HepG2 (cell line): Measurements from ENCODE around the gene STK11. TPM values are rescaled to one million over a fixed set of nuclear protein-coding genes. Genes with fewer than 3 reads are reported as not detected.

Experiments used
- ATF7 ChIP-seq, 2 experiments: fragments of 450-650 bp in 1 of 2; sonication (generic) in 1 of 2; formaldehyde crosslinking in 1 of 2; IDR thresholded peaks; 2 replicates each; pipeline versions ENCODE4 v1.4.0 to v1.6.1; 2016 to 2020; ENCODE audit warnings: antibody characterized with exemption in 1 of 2, mild to moderate bottlenecking in 1 of 2, missing genetic modification reagents in 1 of 2
- RNF2 ChIP-seq: fragments of 450-650 bp; conservative IDR thresholded peaks from 2 replicates; pipeline ENCODE4 v1.6.1; 2016; ENCODE audit warnings: low read depth
- SMAD9 ChIP-seq: sonication (generic); formaldehyde crosslinking; IDR thresholded peaks from 2 replicates; pipeline ENCODE4 v1.5.1; 2020; ENCODE audit warnings: mild to moderate bottlenecking, missing genetic modification reagents
- SRSF1 ChIP-seq: fragments of 200-400 bp; formaldehyde crosslinking; optimal IDR thresholded peaks from 2 replicates; pipeline ENCODE3; 2017; ENCODE audit warnings: mild to moderate bottlenecking, low read depth, low read length, moderate library complexity
- ZFP36L2 ChIP-seq: sonication (generic); formaldehyde crosslinking; IDR thresholded peaks from 2 replicates; pipeline ENCODE4 v1.4.0; 2020; ENCODE audit warnings: missing genetic modification reagents
- ZNF124 ChIP-seq: sonication (generic); formaldehyde crosslinking; IDR thresholded peaks from 2 replicates; pipeline ENCODE4 v1.4.0; 2020; ENCODE audit warnings: missing genetic modification reagents
- ZNF703 ChIP-seq: sonication (generic); formaldehyde crosslinking; IDR thresholded peaks from 2 replicates; pipeline ENCODE4 v1.5.1; 2020; ENCODE audit warnings: missing genetic modification reagents, mild to moderate bottlenecking, moderate library complexity, borderline replicate concordance
- polyA plus RNA-seq, 8 experiments: library from polyadenylated mRNA; depleted of rRNA in 3 of 8; stranded (reverse) in 7 of 8; unstranded in 1 of 8; fragments of >200 nt; fragmentation: Illumina TruSeq in 4 of 8; extraction: Trizol in 4 of 8; gene quantifications; 2 replicates each; pipeline versions ENCODE4 v1.2.1 to v1.2.3, GENCODE V29; 2011 to 2016; ENCODE audit warnings: low read depth in 4 of 8, missing spikeins in 1 of 8, mixed read lengths in 1 of 8; ENCODE audit not compliant: insufficient read depth in 1 of 8
- total RNA-seq, 5 experiments: library from RNA; depleted of rRNA; stranded (reverse); fragments of >200 nt; fragmentation: Illumina TruSeq; extraction: Trizol; gene quantifications; 2 replicates each; pipeline ENCODE4 v1.2.3, GENCODE V29; 2016; ENCODE audit warnings: low read depth in 1 of 5
- TF ChIP-seq, protein P1 (sequence below): sonication (generic); formaldehyde crosslinking; IDR thresholded peaks from 2 replicates; pipeline ENCODE4 v1.8.0; 2022; ENCODE audit warnings: missing genetic modification reagents, mild to moderate bottlenecking, moderate library complexity, borderline replicate concordance
- TF ChIP-seq, protein P2 (sequence below): sonication (generic); formaldehyde crosslinking; conservative IDR thresholded peaks from 2 replicates; pipeline ENCODE4 v1.8.0; 2022; ENCODE audit warnings: low read depth, missing genetic modification reagents
- TF ChIP-seq, protein P3 (sequence below), 2 experiments: fragments of 450-650 bp in 1 of 2; sonication (generic) in 1 of 2; formaldehyde crosslinking in 1 of 2; IDR thresholded peaks; 2 replicates each; pipeline versions ENCODE4 v1.6.1 to v1.8.0; 2016 to 2022; ENCODE audit warnings: antibody characterized with exemption in 1 of 2, mild to moderate bottlenecking in 1 of 2, missing genetic modification reagents in 1 of 2
- TF ChIP-seq, protein P4 (sequence below): sonication (generic); formaldehyde crosslinking; IDR thresholded peaks from 2 replicates; pipeline ENCODE4 v1.5.0; 2020; ENCODE audit warnings: missing genetic modification reagents

STK11 gene
- total and polyA plus RNA-seq, 2 of the 13 experiments (the other 11 are each of a cell fraction or from before 2014, with no cell fraction given), result 27.5 to 43.6 TPM

DNA sequence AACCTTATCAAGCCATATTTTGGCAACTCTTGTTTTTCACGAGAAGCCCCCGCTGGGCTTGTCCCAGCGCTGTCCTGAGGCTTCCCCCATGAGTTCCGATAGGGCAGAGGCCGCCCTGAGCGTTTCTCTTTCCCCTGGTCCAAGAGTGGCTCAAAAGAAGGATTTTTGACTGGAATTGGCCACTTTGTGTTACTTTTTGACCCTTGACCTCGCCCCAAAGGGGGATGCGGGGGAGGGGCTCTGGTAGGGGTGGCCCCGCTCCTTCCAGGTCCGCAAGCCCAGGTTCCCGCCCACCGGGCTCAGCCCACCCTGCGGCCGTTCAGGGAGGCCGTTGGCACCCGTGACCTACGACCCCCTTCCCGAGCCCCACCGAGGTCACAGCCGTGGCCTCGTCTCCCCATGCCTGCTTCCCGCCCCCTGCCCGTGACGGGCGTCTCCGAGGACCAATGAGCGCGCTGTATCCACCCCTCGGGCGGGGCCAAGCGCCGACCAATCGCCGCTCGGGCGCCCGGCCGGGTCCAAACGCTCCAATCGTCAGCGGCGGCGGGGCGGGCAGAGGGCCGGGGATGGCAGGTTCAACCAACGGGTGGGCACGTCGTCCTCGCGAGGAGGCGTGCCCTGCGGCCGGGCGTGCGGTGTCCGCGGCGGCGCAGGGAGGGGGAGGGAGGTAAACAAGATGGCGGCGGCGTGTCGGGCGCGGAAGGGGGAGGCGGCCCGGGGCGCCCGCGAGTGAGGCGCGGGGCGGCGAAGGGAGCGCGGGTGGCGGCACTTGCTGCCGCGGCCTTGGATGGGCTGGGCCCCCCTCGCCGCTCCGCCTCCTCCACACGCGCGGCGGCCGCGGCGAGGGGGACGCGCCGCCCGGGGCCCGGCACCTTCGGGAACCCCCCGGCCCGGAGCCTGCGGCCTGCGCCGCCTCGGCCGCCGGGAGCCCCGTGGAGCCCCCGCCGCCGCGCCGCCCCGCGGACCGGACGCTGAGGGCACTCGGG, at the start of gene STK11 (continued):
- TF ChIP-seq, protein P1, sequence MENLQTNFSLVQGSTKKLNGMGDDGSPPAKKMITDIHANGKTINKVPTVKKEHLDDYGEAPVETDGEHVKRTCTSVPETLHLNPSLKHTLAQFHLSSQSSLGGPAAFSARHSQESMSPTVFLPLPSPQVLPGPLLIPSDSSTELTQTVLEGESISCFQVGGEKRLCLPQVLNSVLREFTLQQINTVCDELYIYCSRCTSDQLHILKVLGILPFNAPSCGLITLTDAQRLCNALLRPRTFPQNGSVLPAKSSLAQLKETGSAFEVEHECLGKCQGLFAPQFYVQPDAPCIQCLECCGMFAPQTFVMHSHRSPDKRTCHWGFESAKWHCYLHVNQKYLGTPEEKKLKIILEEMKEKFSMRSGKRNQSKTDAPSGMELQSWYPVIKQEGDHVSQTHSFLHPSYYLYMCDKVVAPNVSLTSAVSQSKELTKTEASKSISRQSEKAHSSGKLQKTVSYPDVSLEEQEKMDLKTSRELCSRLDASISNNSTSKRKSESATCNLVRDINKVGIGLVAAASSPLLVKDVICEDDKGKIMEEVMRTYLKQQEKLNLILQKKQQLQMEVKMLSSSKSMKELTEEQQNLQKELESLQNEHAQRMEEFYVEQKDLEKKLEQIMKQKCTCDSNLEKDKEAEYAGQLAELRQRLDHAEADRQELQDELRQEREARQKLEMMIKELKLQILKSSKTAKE (CRISPR knock-in tag), result no peak; the same call in 1 of the 2 replicates
- TF ChIP-seq ZNF124 (CRISPR knock-in tag) (no peak), ZFP36L2 (CRISPR knock-in tag) (no peak), RNF2 (no peak), ATF7 (IDR thresholded peaks at IDR 0.05) (no peak), ATF7 (CRISPR knock-in tag; IDR thresholded peaks at IDR 0.05) (no peak), SMAD9 (CRISPR knock-in tag) (no peak), ZNF703 (CRISPR knock-in tag) (no peak), SRSF1 (peak; percentile 7)
- TF ChIP-seq, protein P2, sequence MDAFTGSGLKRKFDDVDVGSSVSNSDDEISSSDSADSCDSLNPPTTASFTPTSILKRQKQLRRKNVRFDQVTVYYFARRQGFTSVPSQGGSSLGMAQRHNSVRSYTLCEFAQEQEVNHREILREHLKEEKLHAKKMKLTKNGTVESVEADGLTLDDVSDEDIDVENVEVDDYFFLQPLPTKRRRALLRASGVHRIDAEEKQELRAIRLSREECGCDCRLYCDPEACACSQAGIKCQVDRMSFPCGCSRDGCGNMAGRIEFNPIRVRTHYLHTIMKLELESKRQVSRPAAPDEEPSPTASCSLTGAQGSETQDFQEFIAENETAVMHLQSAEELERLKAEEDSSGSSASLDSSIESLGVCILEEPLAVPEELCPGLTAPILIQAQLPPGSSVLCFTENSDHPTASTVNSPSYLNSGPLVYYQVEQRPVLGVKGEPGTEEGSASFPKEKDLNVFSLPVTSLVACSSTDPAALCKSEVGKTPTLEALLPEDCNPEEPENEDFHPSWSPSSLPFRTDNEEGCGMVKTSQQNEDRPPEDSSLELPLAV, result no peak
- TF ChIP-seq, protein P3, sequence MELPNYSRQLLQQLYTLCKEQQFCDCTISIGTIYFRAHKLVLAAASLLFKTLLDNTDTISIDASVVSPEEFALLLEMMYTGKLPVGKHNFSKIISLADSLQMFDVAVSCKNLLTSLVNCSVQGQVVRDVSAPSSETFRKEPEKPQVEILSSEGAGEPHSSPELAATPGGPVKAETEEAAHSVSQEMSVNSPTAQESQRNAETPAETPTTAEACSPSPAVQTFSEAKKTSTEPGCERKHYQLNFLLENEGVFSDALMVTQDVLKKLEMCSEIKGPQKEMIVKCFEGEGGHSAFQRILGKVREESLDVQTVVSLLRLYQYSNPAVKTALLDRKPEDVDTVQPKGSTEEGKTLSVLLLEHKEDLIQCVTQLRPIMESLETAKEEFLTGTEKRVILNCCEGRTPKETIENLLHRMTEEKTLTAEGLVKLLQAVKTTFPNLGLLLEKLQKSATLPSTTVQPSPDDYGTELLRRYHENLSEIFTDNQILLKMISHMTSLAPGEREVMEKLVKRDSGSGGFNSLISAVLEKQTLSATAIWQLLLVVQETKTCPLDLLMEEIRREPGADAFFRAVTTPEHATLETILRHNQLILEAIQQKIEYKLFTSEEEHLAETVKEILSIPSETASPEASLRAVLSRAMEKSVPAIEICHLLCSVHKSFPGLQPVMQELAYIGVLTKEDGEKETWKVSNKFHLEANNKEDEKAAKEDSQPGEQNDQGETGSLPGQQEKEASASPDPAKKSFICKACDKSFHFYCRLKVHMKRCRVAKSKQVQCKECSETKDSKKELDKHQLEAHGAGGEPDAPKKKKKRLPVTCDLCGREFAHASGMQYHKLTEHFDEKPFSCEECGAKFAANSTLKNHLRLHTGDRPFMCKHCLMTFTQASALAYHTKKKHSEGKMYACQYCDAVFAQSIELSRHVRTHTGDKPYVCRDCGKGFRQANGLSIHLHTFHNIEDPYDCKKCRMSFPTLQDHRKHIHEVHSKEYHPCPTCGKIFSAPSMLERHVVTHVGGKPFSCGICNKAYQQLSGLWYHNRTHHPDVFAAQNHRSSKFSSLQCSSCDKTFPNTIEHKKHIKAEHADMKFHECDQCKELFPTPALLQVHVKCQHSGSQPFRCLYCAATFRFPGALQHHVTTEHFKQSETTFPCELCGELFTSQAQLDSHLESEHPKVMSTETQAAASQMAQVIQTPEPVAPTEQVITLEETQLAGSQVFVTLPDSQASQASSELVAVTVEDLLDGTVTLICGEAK (IDR thresholded peaks at IDR 0.05), result no peak
- TF ChIP-seq, protein P3 (CRISPR knock-in tag; IDR thresholded peaks at IDR 0.05), result no peak
- TF ChIP-seq, protein P4, sequence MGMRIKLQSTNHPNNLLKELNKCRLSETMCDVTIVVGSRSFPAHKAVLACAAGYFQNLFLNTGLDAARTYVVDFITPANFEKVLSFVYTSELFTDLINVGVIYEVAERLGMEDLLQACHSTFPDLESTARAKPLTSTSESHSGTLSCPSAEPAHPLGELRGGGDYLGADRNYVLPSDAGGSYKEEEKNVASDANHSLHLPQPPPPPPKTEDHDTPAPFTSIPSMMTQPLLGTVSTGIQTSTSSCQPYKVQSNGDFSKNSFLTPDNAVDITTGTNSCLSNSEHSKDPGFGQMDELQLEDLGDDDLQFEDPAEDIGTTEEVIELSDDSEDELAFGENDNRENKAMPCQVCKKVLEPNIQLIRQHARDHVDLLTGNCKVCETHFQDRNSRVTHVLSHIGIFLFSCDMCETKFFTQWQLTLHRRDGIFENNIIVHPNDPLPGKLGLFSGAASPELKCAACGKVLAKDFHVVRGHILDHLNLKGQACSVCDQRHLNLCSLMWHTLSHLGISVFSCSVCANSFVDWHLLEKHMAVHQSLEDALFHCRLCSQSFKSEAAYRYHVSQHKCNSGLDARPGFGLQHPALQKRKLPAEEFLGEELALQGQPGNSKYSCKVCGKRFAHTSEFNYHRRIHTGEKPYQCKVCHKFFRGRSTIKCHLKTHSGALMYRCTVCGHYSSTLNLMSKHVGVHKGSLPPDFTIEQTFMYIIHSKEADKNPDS (CRISPR knock-in tag), result no peak
